Stimulated activated CD8-positive, alpha-beta memory T cell treated with anti-CD3 and anti-CD28 coated beads, Interleukin-12 subunit alpha, Interleukin-12 subunit beta, amount 100 ng/mL, for 4 hours (primary cell): ENCODE results near the gene FER.
"Not testable (repeated sequence)": the region's sequence is repeated elsewhere in the genome, so short reads cannot be mapped to it uniquely, and the experiment has no call there.

Experiments used
- DNase-seq: peaks from one replicate; pipeline ENCODE4 v3.0.0-alpha.2; 2020; ENCODE audit warnings: low read depth

FER gene

GRCh38 chr5:108798513-108799265, 51.0 kb downstream of the FER start:
- no peak for DNase-seq

GRCh38 chr5:108801301-108801700, 53.6 kb downstream of the FER start:
- DNase-seq = no peak

- DNase-seq = no peak
These were observed 54.1 kb downstream of the FER start for GRCh38 chr5:108801776-108802175.

- DNase-seq = no peak
These were observed 63.0 kb downstream of the FER start for GRCh38 chr5:108810717-108811116.

GRCh38 chr5:108813673-108814072, 66.0 kb downstream of the FER start:
- DNase-seq = no peak

- DNase-seq = no peak
These were observed 66.9 kb downstream of the FER start for GRCh38 chr5:108814551-108814950.

- no peak for DNase-seq
These were observed 71.0 kb downstream of the FER start for GRCh38 chr5:108818613-108819272.

- no peak for DNase-seq
These were observed 73.3 kb downstream of the FER start for GRCh38 chr5:108820983-108821382.

GRCh38 chr5:108822211-108822947, 74.7 kb downstream of the FER start:
- DNase-seq = no peak

GRCh38 chr5:108827131-108827530, 79.4 kb downstream of the FER start:
- no peak for DNase-seq

- no peak for DNase-seq
These were observed 83.1 kb downstream of the FER start for GRCh38 chr5:108830705-108831276.

- DNase-seq = no peak
These were observed 88.8 kb downstream of the FER start for GRCh38 chr5:108836492-108836891.

- not testable (repeated sequence) for DNase-seq
These were observed 94.7 kb downstream of the FER start for GRCh38 chr5:108842260-108842941.

- not testable (repeated sequence) for DNase-seq
These were observed 103.4 kb downstream of the FER start for GRCh38 chr5:108851129-108851528.

GRCh38 chr5:108857905-108858304, 110.2 kb downstream of the FER start:
- no peak for DNase-seq

- DNase-seq = no peak
These were observed 111.3 kb downstream of the FER start for GRCh38 chr5:108858959-108859358.

GRCh38 chr5:108862211-108862610, 114.5 kb downstream of the FER start:
- no peak for DNase-seq

- not testable (repeated sequence) for DNase-seq
These were observed 118.4 kb downstream of the FER start for GRCh38 chr5:108866097-108866496.

GRCh38 chr5:108867656-108868055, 120.0 kb downstream of the FER start:
- no peak for DNase-seq

GRCh38 chr5:108869066-108869465, 121.4 kb downstream of the FER start:
- no peak for DNase-seq

- no peak for DNase-seq
These were observed 128.8 kb downstream of the FER start for GRCh38 chr5:108876451-108876850.

- DNase-seq = no peak
These were observed 131.1 kb downstream of the FER start for GRCh38 chr5:108878756-108879155.
